Measurements from ENCODE around the gene ATP2A3. TPM values are rescaled to one million over a fixed set of nuclear protein-coding genes. Genes with fewer than 3 reads are reported as not detected.

Gene ATP2A3
- total RNA-seq, 4 donors from 2014 or later, result 78.6 to 231 (median 112) TPM

- TF ChIP-seq CTCF (IDR thresholded peaks at IDR 0.05) (no peak), POLR2A (IDR thresholded peaks at IDR 0.05) (no peak)
- Histone ChIP-seq H3K27me3 (no peaks in the 10 kb centered on the region), H3K9me3 (no peaks in the 10 kb centered on the region), H3K27ac (no peak overlapping the region), H3K4me1 (peaks cover 0 to 31% (median 23%) of the 10 kb centered on the region in 4 donors), H3K36me3 (peaks cover 0 to 18% (median 0%) of the 10 kb centered on the region in 3 donors), H3K4me3 (no peak overlapping the region)
- no peak for DNase-seq
Observed at GRCh38 chr17:3955673-3955988, 8.6 kb downstream of the ATP2A3 start.

GRCh38 chr17:3954976-3955672 lies 9.1 kb downstream of the ATP2A3 start:
- no peak overlapping the region for H3K27ac ChIP-seq
- no peak for DNase-seq

GRCh38 chr17:3954086-3954485 lies 10.2 kb downstream of the ATP2A3 start:
- no peak overlapping the region for H3K27ac ChIP-seq
- no peak for DNase-seq
- H3K9me3 ChIP-seq, result no peaks in the 10 kb centered on the region
- no peak overlapping the region for H3K4me3 ChIP-seq
- H3K36me3 ChIP-seq, result peaks cover 0 to 31% (median 0%) of the 10 kb centered on the region in 3 donors
- H3K27me3 ChIP-seq, result no peaks in the 10 kb centered on the region
- no peak for TF ChIP-seq POLR2A (IDR thresholded peaks at IDR 0.05)
- no peak for TF ChIP-seq CTCF (IDR thresholded peaks at IDR 0.05)
- H3K4me1 ChIP-seq, result peaks cover 0 to 16% (median 9%) of the 10 kb centered on the region in 4 donors

More at GRCh38 chr17:3954976-3955672, 9.1 kb downstream of the ATP2A3 start:
- Histone ChIP-seq H3K36me3 (peaks cover 0 to 22% (median 0%) of the 10 kb centered on the region in 3 donors), H3K27me3 (no peaks in the 10 kb centered on the region), H3K4me1 (peaks cover 0 to 26% (median 18%) of the 10 kb centered on the region in 4 donors), H3K9me3 (no peaks in the 10 kb centered on the region), H3K4me3 (no peak overlapping the region)
- TF ChIP-seq POLR2A (IDR thresholded peaks at IDR 0.05) (no peak), CTCF (IDR thresholded peaks at IDR 0.05) (no peak)

- Histone ChIP-seq H3K9me3 (no peaks in the 10 kb centered on the region), H3K27ac (no peak overlapping the region), H3K4me3 (no peak overlapping the region), H3K36me3 (peaks cover 0 to 34% (median 0%) of the 10 kb centered on the region in 3 donors), H3K27me3 (no peaks in the 10 kb centered on the region), H3K4me1 (peaks cover 0 to 15% (median 6%) of the 10 kb centered on the region in 4 donors)
- DNase-seq, result no peak
- no peak for TF ChIP-seq POLR2A (IDR thresholded peaks at IDR 0.05)
- no peak for TF ChIP-seq CTCF (IDR thresholded peaks at IDR 0.05)
Observed at GRCh38 chr17:3953542-3953941, 10.7 kb downstream of the ATP2A3 start.

- Histone ChIP-seq H3K4me3 (no peak overlapping the region), H3K27ac (no peak overlapping the region), H3K36me3 (peaks cover 0 to 31% (median 0%) of the 10 kb centered on the region in 3 donors), H3K4me1 (peaks cover 0 to 8% (median under 1%) of the 10 kb centered on the region in 4 donors), H3K27me3 (no peaks in the 10 kb centered on the region), H3K9me3 (no peaks in the 10 kb centered on the region)
- TF ChIP-seq POLR2A (IDR thresholded peaks at IDR 0.05), result no peak
- DNase-seq, result no peak
Observed at GRCh38 chr17:3952186-3952585, 12.1 kb downstream of the ATP2A3 start.

- DNase-seq, result no peak
- Histone ChIP-seq H3K36me3 (peaks cover 0 to 39% (median 0%) of the 10 kb centered on the region in 3 donors), H3K4me3 (no peak overlapping the region), H3K4me1 (peaks cover 0 to under 1% (median 0%) of the 10 kb centered on the region in 4 donors), H3K27me3 (no peaks in the 10 kb centered on the region), H3K9me3 (no peaks in the 10 kb centered on the region), H3K27ac (no peak overlapping the region)
- TF ChIP-seq CTCF (IDR thresholded peaks at IDR 0.05), result no peak
- no peak for TF ChIP-seq POLR2A (IDR thresholded peaks at IDR 0.05)
Observed at GRCh38 chr17:3951420-3951819, 12.8 kb downstream of the ATP2A3 start.
